ENCODE results near the gene TMEM30B. TPM values are rescaled to one million over a fixed set of nuclear protein-coding genes. Genes with fewer than 3 reads are reported as not detected.
"Not testable (repeated sequence)": the region's sequence is repeated elsewhere in the genome, so short reads cannot be mapped to it uniquely, and the experiment has no call there.

TMEM30B gene, protein sequence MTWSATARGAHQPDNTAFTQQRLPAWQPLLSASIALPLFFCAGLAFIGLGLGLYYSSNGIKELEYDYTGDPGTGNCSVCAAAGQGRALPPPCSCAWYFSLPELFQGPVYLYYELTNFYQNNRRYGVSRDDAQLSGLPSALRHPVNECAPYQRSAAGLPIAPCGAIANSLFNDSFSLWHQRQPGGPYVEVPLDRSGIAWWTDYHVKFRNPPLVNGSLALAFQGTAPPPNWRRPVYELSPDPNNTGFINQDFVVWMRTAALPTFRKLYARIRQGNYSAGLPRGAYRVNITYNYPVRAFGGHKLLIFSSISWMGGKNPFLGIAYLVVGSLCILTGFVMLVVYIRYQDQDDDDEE
- 1.2 TPM for polyA plus RNA-seq (ENCODE audit: insufficient read length)

DNA sequence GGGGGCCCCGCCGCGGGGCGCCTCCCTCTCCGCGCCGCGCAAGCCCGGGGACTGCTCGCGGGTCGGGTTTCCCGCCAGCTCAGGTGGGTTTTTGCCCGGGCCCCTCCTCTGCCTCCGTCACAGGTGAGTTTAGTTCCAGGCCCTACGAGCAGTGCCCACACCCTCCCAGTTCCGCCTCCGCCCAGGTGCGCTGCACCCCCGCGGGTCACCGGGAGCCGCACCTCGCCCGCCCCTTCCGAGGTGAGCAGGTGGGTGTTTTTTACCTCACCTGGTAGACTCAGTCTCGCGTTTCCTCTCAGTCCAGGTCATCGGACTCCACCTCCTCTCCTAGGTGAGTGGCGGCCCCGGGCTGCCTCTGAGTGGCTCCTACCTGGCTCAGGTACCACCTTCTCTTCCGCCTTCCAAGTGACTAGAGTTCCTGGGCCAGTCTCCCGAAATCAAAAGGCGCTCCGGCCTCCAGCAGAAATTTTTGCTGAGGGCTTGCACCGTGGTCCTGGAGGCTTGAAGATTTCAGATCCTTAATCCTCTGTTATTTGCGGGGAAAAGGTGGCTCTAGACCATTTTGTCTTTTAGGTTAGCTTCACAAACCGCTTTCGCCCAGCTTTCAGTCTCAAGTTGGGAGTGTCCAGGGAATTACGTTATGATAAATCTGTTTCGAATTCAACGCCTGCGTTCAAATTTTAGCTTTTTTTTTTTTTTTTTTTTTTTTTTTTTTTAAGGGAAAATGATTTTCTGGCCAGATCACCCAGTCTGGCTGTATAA lies at the start of gene TMEM30B:
Gene TMEM30B, minus strand, starts transcription at position 153 of the 762 bp plus-strand sequence. CDS start 191 bp downstream, outside the sequence.
- DNase-seq (ENCODE audit: low read depth): no peak

DNA sequence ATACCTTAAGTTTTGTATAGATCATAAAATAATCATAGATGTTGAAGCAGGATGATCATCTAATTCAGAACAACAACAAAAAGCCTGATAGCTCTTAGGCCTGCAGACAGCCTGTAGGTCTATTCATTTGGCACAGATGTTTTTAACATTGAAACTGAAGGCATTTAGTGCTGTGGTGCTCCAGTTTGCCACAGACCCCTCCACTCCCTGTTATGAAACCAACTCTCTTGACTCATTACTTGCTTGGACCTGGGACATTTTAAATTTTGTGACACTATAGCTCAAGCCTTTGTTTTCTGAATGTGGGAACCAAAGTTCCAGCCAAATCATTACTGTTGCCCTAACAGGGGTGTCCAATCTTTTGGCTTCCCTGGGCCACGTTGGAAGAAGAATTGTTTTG lies 49.4 kb upstream of the TMEM30B start:
- DNase-seq (ENCODE audit: low read depth): no peak

DNA sequence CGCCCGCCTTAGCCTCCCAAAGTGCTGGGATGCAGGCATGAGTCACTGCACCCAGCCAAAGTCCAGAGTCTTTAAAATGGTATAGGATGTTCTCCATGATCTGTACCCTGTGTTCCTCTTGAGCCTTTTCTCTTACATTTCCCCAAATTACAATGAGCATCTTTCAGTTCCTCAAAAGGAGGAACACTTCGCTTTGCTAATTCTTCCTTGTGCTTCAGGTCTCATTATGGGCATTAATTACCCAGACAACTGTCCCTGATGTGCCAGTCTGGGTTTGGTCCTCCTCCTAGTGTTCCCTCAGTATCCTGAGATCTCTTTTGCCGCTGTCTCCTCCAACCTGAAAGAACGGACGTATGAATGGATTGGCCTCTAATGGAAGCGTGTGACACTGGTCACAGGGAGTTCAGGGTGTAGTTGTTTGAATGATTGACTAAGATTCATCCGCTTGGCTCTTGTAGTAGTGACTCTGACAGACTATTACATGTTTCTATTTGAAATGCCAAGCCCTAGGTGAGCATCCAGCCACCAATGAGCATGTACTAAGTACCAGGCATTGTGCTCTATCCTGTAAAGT lies 48.4 kb upstream of the TMEM30B start:
- DNase-seq (ENCODE audit: low read depth): no peak

DNA sequence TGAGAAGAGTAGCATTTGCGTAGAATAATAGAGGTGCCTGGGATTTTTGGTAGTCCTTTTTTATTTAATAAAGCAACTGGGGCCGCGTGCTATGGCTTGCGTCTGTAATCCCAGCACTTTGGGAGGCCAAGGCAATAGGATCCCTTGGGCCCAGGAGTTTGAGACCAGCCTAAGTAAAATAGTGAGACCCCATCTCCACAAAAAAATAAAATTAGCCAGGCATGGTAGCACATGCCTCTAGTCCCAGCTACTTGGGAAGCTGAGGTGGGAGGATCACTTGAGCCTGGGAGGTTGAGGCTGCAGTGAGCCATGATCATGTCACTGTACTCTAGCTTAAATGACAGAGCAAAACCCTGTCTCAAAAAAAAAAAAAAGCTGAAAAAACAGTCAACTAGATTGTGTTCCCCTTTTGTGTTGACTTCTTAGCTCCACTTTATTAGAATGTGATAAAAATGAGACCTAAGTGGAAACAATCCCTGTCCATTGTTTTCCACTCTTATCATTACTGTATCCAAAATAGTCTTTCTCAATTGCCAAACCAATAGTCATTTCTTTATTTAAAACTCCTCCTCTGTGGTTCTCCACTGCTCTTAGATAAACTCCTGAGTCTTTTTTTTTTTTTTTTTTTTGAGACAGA lies 47.6 kb upstream of the TMEM30B start:
- DNase-seq (ENCODE audit: low read depth): no peak

DNA sequence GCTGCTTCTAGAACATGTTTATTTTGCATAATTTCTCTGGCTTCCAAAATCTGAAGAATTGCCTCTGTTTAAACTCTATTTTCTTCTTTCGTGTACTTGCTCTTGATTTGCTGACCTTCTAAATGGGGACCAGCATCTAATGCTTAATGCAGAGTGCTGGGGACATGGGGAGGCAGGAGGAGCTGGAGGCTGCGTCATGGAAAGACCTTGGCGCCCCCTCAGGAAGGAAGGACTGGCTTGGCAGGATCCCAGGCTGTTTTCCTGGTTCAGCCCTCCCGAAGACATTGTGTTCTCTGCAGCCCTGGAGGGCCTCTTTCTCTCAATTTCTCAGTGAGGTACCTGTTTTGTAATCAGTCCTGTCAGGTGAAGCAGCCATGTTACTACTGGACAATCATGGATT lies 45.7 kb upstream of the TMEM30B start:
- no peak for DNase-seq (ENCODE audit: low read depth)

DNA sequence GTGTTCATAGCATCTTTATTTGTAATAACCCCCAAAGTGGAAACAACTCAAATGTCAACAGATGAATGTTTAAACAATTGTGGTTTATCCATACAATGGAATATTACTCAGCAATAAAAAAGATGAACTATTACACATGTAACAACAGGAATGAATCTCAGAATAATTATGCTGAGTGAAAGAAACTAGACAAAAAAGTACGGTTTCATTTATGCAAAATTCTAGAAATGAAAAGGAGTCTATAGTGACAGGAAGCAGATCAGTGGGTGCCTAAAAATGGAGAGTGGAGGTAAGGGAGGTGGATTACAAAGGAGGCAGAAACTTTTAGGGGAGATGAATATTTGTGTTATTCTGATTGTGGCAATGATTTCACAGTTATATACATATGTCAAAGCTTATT lies 45.0 kb upstream of the TMEM30B start:
- DNase-seq (ENCODE audit: low read depth): no peak

DNA sequence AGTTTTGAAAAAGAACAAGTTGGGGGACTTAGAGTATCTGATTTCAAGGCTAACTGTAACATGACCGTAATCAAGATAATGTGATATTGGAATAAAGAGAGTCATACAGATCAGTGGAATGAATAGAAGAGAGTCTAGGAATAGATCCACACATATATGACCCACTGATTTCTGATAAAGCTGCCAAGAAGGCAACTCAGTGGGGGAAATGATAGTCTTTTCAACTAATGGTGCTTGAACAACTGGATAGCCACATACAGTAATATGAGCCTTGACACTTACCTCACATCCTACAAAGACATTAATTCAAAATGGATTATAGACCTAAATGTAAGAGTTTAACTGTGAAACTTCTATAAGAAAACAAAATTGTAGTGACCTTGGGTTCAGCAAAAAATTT lies 44.0 kb upstream of the TMEM30B start:
- no peak for DNase-seq (ENCODE audit: low read depth)

DNA sequence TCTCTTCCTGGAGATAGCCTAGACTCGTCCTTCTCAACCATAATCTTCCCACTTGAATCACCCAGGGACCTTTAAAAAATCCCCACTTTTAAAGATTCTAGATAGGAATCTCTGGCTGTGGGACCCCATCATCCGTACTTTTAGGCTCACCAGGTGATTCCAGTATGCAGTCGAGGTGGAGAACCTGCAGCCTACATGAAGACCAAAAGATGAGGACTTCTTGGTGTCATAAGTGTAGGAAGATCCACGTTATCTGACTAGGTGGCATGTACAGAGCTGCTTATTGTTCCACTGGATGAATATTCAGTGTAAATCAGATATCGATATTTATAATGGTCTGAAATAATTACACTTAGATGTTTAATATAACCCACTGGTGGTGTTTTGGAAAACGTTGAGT lies 42.8 kb upstream of the TMEM30B start:
- no peak for DNase-seq (ENCODE audit: low read depth)

DNA sequence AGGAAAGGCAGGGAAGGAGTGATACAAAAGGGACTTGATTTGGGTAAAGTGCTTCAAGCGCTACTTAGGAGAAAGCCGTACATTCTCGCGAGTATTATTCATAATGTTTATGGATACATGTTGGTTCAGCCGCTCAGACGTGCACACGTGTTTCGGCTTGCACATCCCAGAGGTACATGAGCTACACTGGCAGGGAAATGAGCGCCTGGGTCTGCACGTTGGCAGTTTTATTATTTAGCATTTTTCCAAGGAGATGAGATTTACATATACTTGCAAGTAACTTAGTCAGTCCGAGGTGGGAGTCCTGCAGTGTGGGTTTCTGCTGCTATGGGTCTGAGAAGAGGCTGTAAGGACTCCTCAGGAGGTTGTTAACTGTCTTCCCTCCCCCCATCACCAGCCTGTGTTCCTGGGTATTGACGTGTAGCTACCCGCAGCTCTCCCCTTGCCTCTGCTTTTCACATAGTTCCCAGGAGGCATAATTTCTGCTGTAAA lies 41.7 kb upstream of the TMEM30B start:
- no peak for DNase-seq (ENCODE audit: low read depth)

DNA sequence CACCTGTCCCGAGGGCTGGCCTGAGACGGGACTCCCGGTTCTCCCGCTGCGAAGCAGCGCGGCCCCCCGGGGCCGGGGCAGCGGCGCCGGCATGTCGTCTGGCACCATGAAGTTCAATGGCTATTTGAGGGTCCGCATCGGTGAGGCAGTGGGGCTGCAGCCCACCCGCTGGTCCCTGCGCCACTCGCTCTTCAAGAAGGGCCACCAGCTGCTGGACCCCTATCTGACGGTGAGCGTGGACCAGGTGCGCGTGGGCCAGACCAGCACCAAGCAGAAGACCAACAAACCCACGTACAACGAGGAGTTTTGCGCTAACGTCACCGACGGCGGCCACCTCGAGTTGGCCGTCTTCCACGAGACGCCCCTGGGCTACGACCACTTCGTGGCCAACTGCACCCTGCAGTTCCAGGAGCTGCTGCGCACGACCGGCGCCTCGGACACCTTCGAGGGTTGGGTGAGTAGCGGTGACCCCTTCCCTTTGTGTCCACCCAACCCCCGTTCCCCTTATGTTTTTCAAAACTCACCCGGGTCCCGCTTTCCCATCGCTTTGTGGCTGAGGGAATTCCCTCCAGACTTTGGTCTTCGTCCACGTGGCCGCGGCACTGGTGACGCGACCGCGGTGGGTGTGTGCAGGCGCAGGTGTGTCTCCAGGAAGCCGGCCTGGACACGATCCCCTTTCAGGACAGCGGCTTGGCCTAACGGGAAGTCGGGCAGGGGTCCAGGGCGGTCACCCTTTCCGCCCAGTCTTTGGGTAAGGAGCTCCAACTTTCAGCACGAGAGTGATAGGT lies 41.1 kb upstream of the TMEM30B start:
- no peak for DNase-seq (ENCODE audit: low read depth)

DNA sequence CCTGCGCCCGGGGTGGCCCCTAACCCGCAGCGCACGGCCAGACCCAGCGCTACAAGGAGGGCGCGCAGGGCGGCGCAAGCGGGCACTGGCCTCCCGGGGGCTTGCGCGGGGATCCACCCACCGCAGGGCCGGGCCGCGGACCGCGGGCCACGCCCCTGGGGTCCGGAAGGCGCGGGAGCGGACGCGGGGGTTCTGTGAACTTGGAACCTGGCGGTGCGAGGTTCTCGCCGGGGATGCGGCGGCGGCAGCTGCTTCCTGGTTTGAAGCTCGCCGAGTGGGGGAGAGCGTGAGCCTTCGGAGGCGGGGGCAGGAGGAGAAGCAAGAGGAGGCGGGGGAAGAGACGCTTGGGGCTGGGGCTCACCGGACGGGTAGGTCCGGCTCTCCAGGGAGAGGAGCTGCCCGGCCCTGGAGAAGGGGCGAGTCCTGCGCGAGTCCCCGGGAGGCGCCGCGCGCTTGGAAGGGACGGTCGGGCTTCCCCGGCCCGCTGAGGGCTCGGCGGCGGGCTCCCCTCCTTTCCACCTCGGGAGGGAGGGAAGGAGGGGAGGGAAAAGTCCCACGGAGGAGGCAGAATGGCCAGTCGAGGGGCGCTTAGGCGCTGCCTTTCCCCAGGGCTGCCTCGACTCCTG lies 40.4 kb upstream of the TMEM30B start, which contains the start of gene PRKCH:
Gene PRKCH, plus strand, starts transcription at position 195 of the 626 bp plus-strand sequence. CDS start 523 bp downstream, outside the sequence.
- no peak for DNase-seq (ENCODE audit: low read depth)

DNA sequence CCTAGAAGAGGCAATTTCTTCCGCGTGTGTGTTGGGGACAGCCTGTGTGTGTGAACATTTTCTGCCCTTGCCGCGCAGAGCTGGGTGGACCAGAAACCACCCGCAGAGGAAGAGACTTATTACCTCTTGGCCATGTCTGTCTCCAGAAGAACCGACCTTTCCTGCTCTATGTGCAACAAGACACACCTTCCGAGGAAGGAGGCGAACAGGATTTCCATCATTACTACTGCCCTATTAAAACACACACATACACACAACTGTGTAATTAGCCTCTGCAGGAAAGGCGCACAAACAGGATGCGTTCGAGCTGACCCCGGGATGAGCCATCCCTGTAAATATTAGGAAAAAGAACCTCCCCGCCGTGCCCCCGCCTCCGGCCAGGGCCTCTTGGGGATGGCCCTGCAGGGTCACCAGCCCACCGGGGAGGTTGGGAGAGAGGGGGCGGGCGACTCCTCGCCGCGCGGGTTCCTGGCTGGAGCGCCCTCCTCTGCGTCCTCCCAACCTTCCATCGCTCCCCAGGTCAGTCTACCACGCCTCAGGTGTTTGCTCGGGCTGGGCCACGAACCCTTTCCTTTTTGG lies 39.8 kb upstream of the TMEM30B start:
- DNase-seq (ENCODE audit: low read depth): no peak

DNA sequence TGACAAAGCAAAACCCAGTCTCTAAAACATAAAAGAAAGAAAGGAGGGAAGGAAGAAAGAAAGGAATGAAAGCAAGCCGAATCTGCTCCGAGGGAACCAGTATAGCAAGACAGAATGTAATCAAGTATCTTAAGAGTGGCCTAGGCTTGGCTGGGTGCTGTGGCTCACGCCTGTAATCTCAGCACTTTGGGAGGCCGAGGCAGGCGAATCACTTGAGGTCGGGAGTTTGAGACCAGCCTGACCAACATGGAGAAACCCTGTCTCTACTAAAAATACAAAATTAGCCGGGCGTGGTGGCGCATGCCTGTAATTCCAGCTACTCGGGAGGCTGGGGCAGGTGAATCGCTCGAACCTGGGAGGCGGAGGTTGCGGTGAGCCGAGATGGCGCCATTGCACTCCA lies 39.0 kb upstream of the TMEM30B start:
- not testable (repeated sequence) for DNase-seq (ENCODE audit: low read depth)

DNA sequence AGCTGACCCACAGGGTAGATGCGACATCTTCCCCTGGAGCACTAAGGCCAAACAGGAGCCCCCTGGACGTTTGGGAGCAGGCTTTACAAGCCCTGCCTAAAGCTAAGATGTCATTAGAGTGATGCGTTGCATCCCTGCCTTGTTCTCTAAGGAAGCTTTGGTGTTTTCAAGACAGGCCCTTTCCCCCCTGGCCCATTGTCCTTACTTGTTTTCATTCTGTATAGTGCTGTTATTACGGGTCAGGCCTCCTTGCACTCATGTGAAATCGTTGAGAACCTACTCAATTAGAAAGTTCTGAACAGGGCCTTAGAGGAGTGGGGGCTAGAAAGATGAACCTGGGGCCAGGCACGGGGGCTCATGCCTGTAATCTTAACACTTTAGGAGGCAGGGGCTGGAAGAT lies 38.6 kb upstream of the TMEM30B start:
- no peak for DNase-seq (ENCODE audit: low read depth)

DNA sequence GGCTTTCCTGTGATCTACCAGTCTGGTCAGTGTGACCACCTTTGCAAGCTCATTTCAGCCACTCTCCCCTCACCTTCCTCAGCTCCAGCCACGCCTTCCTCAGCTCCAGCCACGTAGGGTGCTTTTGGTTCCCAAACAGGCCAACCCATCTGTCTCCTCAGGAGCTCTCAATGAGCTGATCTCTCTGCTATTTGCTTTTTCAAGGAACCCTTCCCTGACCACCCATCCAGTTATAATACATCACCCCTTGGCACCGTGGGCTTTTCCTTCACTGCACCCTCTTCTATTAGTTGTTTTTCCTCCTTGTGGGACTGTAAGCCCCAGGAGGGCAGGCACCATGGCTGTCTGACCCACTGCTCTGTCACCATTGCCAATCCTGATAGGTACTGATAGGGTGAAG lies 37.9 kb upstream of the TMEM30B start:
- DNase-seq (ENCODE audit: low read depth): no peak

DNA sequence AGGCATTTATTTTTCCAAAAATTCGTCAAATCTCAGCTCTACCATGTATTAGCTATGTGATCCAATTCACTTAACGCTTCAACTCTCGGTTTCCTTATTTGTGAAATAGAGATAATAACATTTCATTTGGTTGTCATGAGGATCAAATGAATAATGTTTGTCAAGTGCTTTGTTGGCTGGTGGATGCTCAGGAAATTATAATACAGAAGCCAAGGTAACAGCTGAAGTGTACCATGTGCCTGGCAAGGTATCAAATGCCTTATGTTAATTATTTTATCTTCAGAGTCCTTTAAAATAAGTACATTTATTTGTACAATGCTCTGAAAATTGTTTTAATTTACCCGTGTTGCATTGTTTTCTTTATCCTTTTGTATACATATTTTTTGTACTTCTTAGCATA lies 34.2 kb upstream of the TMEM30B start:
- no peak for DNase-seq (ENCODE audit: low read depth)

DNA sequence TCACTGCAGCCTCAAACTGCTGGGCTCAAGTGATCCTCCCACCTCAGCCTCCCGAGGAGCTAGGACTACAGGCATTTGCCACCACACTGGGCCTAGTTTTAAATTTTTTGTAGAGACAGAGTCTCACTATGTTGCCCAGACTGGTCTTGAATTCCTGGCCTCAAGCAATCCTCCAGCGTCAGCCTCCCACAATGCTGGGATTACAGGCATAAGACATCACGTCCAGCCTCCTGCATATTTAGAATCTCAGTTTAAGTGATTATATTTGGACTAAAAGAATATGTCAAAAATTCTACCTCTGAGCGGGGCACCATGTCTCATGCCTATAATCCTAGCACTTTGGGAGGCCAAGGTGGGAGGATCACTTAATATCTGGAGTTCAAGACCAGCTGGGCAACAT lies 27.6 kb upstream of the TMEM30B start:
- not testable (repeated sequence) for DNase-seq (ENCODE audit: low read depth)

DNA sequence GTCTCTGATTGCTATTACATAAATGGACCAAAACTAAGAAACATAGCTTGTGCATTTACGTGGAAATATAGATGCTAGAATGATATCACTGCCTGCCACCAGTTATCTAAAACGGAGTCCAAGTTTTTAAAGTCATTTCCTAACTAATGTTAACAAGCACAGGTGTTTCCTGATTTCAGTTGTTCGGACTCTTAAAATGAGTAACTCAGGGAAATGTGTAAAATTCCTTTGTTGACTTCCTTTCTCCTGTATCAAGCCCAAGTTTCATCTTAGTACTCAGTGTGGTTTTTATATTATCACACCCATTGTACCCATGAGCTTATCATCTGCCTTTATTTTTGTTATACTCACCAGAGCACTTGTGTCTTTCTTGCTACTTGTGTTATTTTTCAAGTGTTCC lies 27.1 kb upstream of the TMEM30B start:
- no peak for DNase-seq (ENCODE audit: low read depth)

DNA sequence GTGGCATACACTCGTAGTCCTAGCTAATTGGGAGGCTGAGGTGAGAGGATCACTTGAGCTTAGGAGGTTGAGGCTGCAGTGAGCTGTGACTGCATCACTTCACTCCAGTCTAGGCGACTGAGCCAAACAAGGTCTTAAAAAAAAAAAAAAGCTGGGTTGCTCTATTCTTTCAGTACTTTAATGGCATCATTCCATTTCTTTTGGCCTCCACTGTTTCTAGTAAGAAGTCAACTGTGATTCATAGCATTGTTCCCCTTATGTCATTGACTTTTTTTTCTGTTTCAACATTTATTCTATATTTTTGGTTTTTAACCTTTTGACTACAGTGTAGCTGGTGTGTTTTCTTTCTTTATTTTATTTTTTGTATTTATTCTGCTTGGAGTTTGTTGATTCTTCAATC lies 23.6 kb upstream of the TMEM30B start:
- no peak for DNase-seq (ENCODE audit: low read depth)

DNA sequence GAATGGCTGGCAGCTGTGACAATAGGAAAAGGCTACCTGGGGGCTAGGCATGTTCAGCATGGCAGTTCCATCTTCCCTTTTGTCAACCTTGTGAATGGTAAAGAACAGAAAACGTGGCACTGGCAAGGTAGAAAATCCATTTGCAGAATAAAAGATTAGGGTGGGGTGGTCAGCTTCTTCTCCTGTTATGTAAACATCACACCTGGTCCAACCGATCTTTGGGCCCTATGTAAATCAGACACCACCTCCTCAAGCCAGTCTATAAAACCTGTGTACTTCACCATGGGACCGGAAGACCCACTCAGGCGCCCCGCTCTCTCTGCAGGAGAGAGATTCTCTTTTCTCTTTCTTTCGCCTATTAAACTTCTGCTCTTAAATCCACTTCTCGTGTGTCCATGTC lies 19.6 kb upstream of the TMEM30B start:
- DNase-seq (ENCODE audit: low read depth): no peak

Measured in forelimb muscle (tissue), 1 donor.